GM21529 (cell line): Measurements from ENCODE around the gene RTCA.
"Not testable (repeated sequence)": the region's sequence is repeated elsewhere in the genome, so short reads cannot be mapped to it uniquely, and the experiment has no call there.

ENCODE experiments used
- ATAC-seq: cut with Tn5 transposase; IDR thresholded peaks from one replicate; pipeline ENCODE4 v1.9.1; 2021; ENCODE audit not compliant: unreplicated experiment

Gene RTCA

GRCh38 chr1:100256273-100256672, 9.7 kb upstream of the RTCA start:
- not testable (repeated sequence) for ATAC-seq

- not testable (repeated sequence) for ATAC-seq
Observed at GRCh38 chr1:100258427-100258826, 7.6 kb upstream of the RTCA start.

- no peak for ATAC-seq
Observed at GRCh38 chr1:100261686-100262085, 4.3 kb upstream of the RTCA start.

- not testable (repeated sequence) for ATAC-seq
Observed at GRCh38 chr1:100264081-100264480, 1.9 kb upstream of the RTCA start.

- ATAC-seq: peak; percentile 28
Observed at GRCh38 chr1:100265562-100265930, 470 bp upstream of the RTCA start.

GRCh38 chr1:100266741-100267140, 725 bp downstream of the RTCA start:
- peak; percentile 29 for ATAC-seq

- no peak for ATAC-seq
Observed at GRCh38 chr1:100267284-100267683, 1.3 kb downstream of the RTCA start.

GRCh38 chr1:100268202-100268601, 2.2 kb downstream of the RTCA start:
- no peak for ATAC-seq

GRCh38 chr1:100277866-100278265, 11.8 kb downstream of the RTCA start:
- ATAC-seq: no peak

- ATAC-seq: no peak
Observed at GRCh38 chr1:100279358-100279923, 13.4 kb downstream of the RTCA start.

GRCh38 chr1:100279954-100280682, 14.1 kb downstream of the RTCA start:
- ATAC-seq: no peak

GRCh38 chr1:100284591-100284990, 18.6 kb downstream of the RTCA start:
- ATAC-seq: no peak

- no peak for ATAC-seq
Observed at GRCh38 chr1:100287162-100287561, 21.1 kb downstream of the RTCA start.

- no peak for ATAC-seq
Observed at GRCh38 chr1:100290291-100290690, 24.3 kb downstream of the RTCA start.

GRCh38 chr1:100292711-100293110, 26.7 kb downstream of the RTCA start:
- ATAC-seq: no peak

- no peak for ATAC-seq
Observed at GRCh38 chr1:100296140-100296539, 30.1 kb downstream of the RTCA start.

- ATAC-seq: not testable (repeated sequence)
Observed at GRCh38 chr1:100296997-100297396, 31.0 kb downstream of the RTCA start.

GRCh38 chr1:100298512-100298911, 32.5 kb downstream of the RTCA start:
- no peak for ATAC-seq

GRCh38 chr1:100299521-100300222, 33.7 kb downstream of the RTCA start:
- ATAC-seq: no peak

- no peak for ATAC-seq
Observed at GRCh38 chr1:100300691-100301090, 34.7 kb downstream of the RTCA start.

GRCh38 chr1:100302739-100303138, 36.7 kb downstream of the RTCA start:
- ATAC-seq: no peak

GRCh38 chr1:100304227-100304626, 38.2 kb downstream of the RTCA start:
- no peak for ATAC-seq
